ENCODE data around the gene PDGFB. TPM values are rescaled to one million over a fixed set of nuclear protein-coding genes. Genes with fewer than 3 reads are reported as not detected.

Gene PDGFB
- total and polyA plus RNA-seq, 9 of the 15 experiments (the other 6 are each of a cell fraction or from before 2014, with no cell fraction given) = 0.07 to 4.0 (median 0.48) TPM; not detected in 1

GRCh38 chr22:39236321-39237317, 8.2 kb downstream of the PDGFB start (continued):
- TF ChIP-seq MAX (CRISPR knock-in tag; IDR thresholded peaks at IDR 0.05) (peak; percentile 87), ETV1 (tag; conservative IDR thresholded peaks at IDR 0.05; ENCODE audit: low read depth) (peak; percentile 55; the same call in 1 of the 2 replicates), ZNF583 (CRISPR knock-in tag; IDR thresholded peaks at IDR 0.05) (no peak), GATAD2B (IDR thresholded peaks at IDR 0.05; ENCODE audit: borderline replicate concordance) (no peak), BCOR (IDR thresholded peaks at IDR 0.05) (peak; percentile 25; the same call in 1 of the 2 replicates), ZFX (CRISPR knock-in tag; IDR thresholded peaks at IDR 0.05) (peak; percentile 29; the same call in 1 of the 2 replicates), JUN (IDR thresholded peaks at IDR 0.05; ENCODE audit: borderline replicate concordance, low read depth, low read length) (no peak), JUN (CRISPR knock-in tag; IDR thresholded peaks at IDR 0.05; ENCODE audit: borderline replicate concordance) (no peak), ZNF444 (CRISPR knock-in tag; IDR thresholded peaks at IDR 0.05) (no peak), JUNB (CRISPR knock-in tag; conservative IDR thresholded peaks at IDR 0.05) (no peak), SMARCA5 (IDR thresholded peaks at IDR 0.05) (no peak), ZNF175 (CRISPR knock-in tag; IDR thresholded peaks at IDR 0.05; ENCODE audit: low read depth) (no peak), SMARCA4 (IDR thresholded peaks at IDR 0.05) (0 out of 2 replicates have a peak, but pooled peaks have one; percentile 28), SMAD1 (IDR thresholded peaks at IDR 0.05; ENCODE audit: low read depth, low read length, partially characterized antibody) (peak; percentile 46), MYC (IDR thresholded peaks at IDR 0.05; ENCODE audit: low read depth, low read length) (0 out of 2 replicates have a peak, but pooled peaks have one; percentile 17), MYC (CRISPR knock-in tag; IDR thresholded peaks at IDR 0.05; ENCODE audit: borderline replicate concordance, low read depth) (no peak), PRPF4 (IDR thresholded peaks at IDR 0.05; ENCODE audit: insufficient read depth, low read depth, low read length, poor library complexity, severe bottlenecking) (no peak), ZNF384 (IDR thresholded peaks at IDR 0.05; ENCODE audit: low read depth, low read length) (no peak), TEAD4 (IDR thresholded peaks at IDR 0.05; ENCODE audit: low read length) (peak; percentile 65; the same call in 1 of the 2 replicates), TEAD4 (CRISPR knock-in tag; IDR thresholded peaks at IDR 0.05; ENCODE audit: borderline replicate concordance) (no peak), NR2C2 (CRISPR knock-in tag; IDR thresholded peaks at IDR 0.05) (no peak), NR2C2 (tag; IDR thresholded peaks at IDR 0.05) (peak; percentile 23; the same call in 1 of the 2 replicates), ATF3 (IDR thresholded peaks at IDR 0.05) (0 out of 2 replicates have a peak, but pooled peaks have one; percentile 17), ATF3 (CRISPR knock-in tag; conservative IDR thresholded peaks at IDR 0.05) (no peak), CEBPB (tag; IDR thresholded peaks at IDR 0.05) (peak; percentile 16; the same call in 1 of the 2 replicates), TAF15 (IDR thresholded peaks at IDR 0.05; ENCODE audit: low read depth, low read length) (no peak), ZBTB33 (CRISPR knock-in tag; IDR thresholded peaks at IDR 0.05) (0 out of 2 replicates have a peak, but pooled peaks have one; percentile 21)

Measured in K562 (cell line).